NT2/D1 (cell line): Measurements from ENCODE around the gene TMEM260.

Experiments
- SUZ12 ChIP-seq: IDR thresholded peaks from 2 replicates; pipeline ENCODE4 v1.6.1; 2011; ENCODE audit not compliant: insufficient read length, insufficient read depth; ENCODE audit errors: extremely low read depth
- YY1 ChIP-seq: IDR thresholded peaks from 2 replicates; pipeline ENCODE4 v1.6.1; 2011; ENCODE audit not compliant: insufficient read length, insufficient read depth
- ZNF274 ChIP-seq: IDR thresholded peaks from 2 replicates; pipeline ENCODE4 v1.6.1; 2011; ENCODE audit warnings: mild to moderate bottlenecking, low read depth, low read length

DNA sequence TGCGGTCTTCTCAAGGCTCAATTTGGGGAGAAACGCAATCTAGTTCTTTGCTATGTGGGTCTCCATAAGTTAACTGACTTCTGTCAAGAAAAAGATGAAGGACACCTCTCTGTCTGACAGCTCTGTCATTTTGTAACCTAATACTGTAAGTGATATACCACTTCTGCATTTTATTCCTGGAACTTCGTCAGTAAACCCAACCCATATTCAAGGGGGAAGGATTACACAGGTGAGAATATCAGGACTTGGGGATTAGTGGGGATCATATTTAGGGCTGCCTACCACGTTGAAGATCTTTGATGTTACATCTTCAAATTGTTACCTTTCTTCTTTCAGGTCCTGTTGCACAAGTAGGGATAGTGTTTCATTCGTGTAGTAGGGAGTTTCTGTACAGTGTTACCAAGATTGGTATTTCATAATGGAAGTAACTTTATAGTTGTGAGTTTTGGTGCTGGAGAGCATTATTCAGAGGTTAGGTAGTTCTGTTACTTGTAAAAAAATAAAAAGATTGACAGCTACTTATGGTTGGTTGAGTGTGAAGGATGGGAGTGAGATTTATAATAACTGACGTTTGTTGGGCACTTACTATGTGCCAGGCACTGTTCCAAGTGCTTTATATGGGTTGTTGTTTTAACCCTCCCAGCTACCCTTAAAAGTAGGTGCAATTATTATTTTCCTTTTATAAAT is 1.6 kb downstream of the TMEM260 start:
- TF ChIP-seq YY1 (no peak), ZNF274 (no peak), SUZ12 (no peak)
